Natural killer cell (primary cell): ENCODE measurements around the gene PIGZ. TPM values are rescaled to one million over a fixed set of nuclear protein-coding genes. Genes with fewer than 3 reads are reported as not detected.
A peak's percentile ranks its signal among the peaks of the same experiment; 100 is the strongest.

Experiments used
- ATAC-seq, 3 donors: fragments of 150-1000 bp in 2 of 3; fragments of 200-7000 bp in 1 of 3; cut with Tn5 transposase; 1 replicate in 1 of 3; 2 replicates in 2 of 3; pipeline ENCODE4 v1.10.0; 2021; ENCODE audit warnings: mild to moderate bottlenecking in 2 of 3, moderate library complexity in 2 of 3
- DNase-seq, 2 donors: peaks; one replicate each; pipeline versions ENCODE4 v3.0.0 to v3.0.0-alpha.2; 2013 to 2021; ENCODE audit warnings: mixed read lengths in 1 of 2
- H3K27ac ChIP-seq: one replicate; pipeline ENCODE4 v1.5.1; 2013; ENCODE audit warnings: mild to moderate bottlenecking, low read length
- H3K27me3 ChIP-seq: one replicate; pipeline ENCODE4 v1.6.1; 2013; ENCODE audit warnings: low read length; ENCODE audit not compliant: control insufficient read depth, insufficient read depth
- H3K36me3 ChIP-seq: one replicate; pipeline ENCODE4 v1.6.1; 2013; ENCODE audit warnings: low read length; ENCODE audit not compliant: control insufficient read depth, insufficient read depth
- H3K4me1 ChIP-seq: one replicate; pipeline ENCODE4 v1.6.1; 2013; ENCODE audit warnings: low read length; ENCODE audit not compliant: control insufficient read depth, insufficient read depth
- H3K4me3 ChIP-seq: one replicate; pipeline ENCODE4 v1.5.1; 2013; ENCODE audit warnings: low read length
- H3K9me3 ChIP-seq: one replicate; pipeline ENCODE4 v1.6.1; 2013; ENCODE audit warnings: low read length; ENCODE audit not compliant: control insufficient read depth, insufficient read depth
- H3K27ac Mint-ChIP-seq, 2 donors: one replicate each; pipeline ENCODE4 v1.8.0; 2022; ENCODE audit warnings: mild to moderate bottlenecking in 2 of 2, mixed read lengths in 2 of 2, moderate library complexity in 1 of 2
- H3K27me3 Mint-ChIP-seq, 2 donors: one replicate each; pipeline ENCODE4 v1.8.0; 2022; ENCODE audit warnings: low read depth in 2 of 2, mixed read lengths in 2 of 2
- H3K36me3 Mint-ChIP-seq: one replicate; pipeline ENCODE4 v1.8.0; 2022; ENCODE audit warnings: mixed read lengths
- H3K4me1 Mint-ChIP-seq, 2 donors: one replicate each; pipeline ENCODE4 v1.8.0; 2022; ENCODE audit warnings: mixed read lengths in 2 of 2
- H3K4me3 Mint-ChIP-seq: one replicate; pipeline ENCODE4 v1.8.0; 2022; ENCODE audit warnings: mild to moderate bottlenecking, moderate library complexity, mixed read lengths
- H3K9me3 Mint-ChIP-seq, 2 donors: one replicate each; pipeline ENCODE4 v1.8.0; 2022; ENCODE audit warnings: mixed read lengths in 2 of 2
- WGBS: methylation state at CpG from one replicate; pipeline ENCODE4 v1.1.7; 2013; ENCODE audit warnings: missing lambda C conversion rate; ENCODE audit not compliant: insufficient coverage; 5-methylcytosine and 5-hydroxymethylcytosine counted together
- intact Hi-C: fragments of 100-400 bp; cut with micrococcal nuclease; formaldehyde crosslinking; loops from one replicate; pipeline ENCODE4 v1.14.2; 2022
- total RNA-seq, 4 donors: library from RNA; stranded (reverse); fragments of 120-200 nt in 1 of 4; gene quantifications; one replicate each; pipeline versions ENCODE4 v1.2.3 to v1.2.4, GENCODE V29; 2013 to 2022
- TF ChIP-seq, protein P1 (sequence below): fragments of 200-600 bp; IDR thresholded peaks from one replicate; pipeline ENCODE4 v1.8.0; 2022; ENCODE audit warnings: antibody characterized with exemption

PIGZ gene
- total RNA-seq, 3 donors from 2014 or later (not counting 1 experiment from before 2014, with no cell fraction given): 2.2 to 2.3 (median 2.2) TPM

- intact Hi-C loops: no loop called here
- ATAC-seq: no peak
- no peak for DNase-seq
- peaks cover 5 to 7% of the 10 kb centered on the region in 2 donors for H3K4me1 Mint-ChIP-seq
- H3K4me3 Mint-ChIP-seq: no peak overlapping the region
- H3K27me3 ChIP-seq: peaks cover 2% of the 10 kb centered on the region
- TF ChIP-seq, protein P1, sequence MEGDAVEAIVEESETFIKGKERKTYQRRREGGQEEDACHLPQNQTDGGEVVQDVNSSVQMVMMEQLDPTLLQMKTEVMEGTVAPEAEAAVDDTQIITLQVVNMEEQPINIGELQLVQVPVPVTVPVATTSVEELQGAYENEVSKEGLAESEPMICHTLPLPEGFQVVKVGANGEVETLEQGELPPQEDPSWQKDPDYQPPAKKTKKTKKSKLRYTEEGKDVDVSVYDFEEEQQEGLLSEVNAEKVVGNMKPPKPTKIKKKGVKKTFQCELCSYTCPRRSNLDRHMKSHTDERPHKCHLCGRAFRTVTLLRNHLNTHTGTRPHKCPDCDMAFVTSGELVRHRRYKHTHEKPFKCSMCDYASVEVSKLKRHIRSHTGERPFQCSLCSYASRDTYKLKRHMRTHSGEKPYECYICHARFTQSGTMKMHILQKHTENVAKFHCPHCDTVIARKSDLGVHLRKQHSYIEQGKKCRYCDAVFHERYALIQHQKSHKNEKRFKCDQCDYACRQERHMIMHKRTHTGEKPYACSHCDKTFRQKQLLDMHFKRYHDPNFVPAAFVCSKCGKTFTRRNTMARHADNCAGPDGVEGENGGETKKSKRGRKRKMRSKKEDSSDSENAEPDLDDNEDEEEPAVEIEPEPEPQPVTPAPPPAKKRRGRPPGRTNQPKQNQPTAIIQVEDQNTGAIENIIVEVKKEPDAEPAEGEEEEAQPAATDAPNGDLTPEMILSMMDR: no peak
- no peak overlapping the region for H3K4me3 ChIP-seq
- peaks cover 0 to 4% of the 10 kb centered on the region in 2 donors for H3K9me3 Mint-ChIP-seq
- no peak overlapping the region for H3K27ac Mint-ChIP-seq
- no peaks in the 10 kb centered on the region for H3K36me3 Mint-ChIP-seq
- H3K36me3 ChIP-seq: no peaks in the 10 kb centered on the region
- WGBS: 67% methylated on average over 1 of the region's 1 CpG
- peaks cover 22 to 28% of the 10 kb centered on the region in 2 donors for H3K27me3 Mint-ChIP-seq
- H3K27ac ChIP-seq: no peak overlapping the region
- H3K4me1 ChIP-seq: peaks cover 5% of the 10 kb centered on the region
- H3K9me3 ChIP-seq: no peaks in the 10 kb centered on the region
Observed at GRCh38 chr3:196983186-196983585, 14.6 kb upstream of the PIGZ start.

DNA sequence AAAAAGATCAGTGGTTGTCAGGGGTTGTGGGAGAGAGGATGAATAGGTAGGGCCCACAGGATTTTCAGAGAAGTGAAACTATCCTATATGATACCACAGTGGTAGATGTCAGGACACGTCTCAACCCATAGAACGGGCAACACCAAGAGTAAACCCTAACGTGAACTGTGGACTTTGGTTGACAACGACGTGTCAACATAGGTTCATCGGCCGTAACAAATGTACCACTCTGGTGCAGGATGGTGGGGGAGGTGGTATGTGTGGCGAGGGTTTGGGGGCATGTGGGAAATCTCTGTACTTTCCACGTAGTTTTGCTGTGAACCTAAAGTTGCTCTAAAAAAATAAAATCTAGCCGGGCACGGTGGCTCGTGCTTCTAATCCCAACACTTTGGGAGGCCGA lies 13.0 kb upstream of the PIGZ start:
- no peaks in the 10 kb centered on the region for H3K9me3 ChIP-seq
- H3K27ac Mint-ChIP-seq: no peak overlapping the region
- intact Hi-C loops: no loop called here
- no peaks in the 10 kb centered on the region for H3K36me3 ChIP-seq
- 84% methylated on average over 13 of the region's 13 CpGs for WGBS
- no peaks in the 10 kb centered on the region for H3K36me3 Mint-ChIP-seq
- no peak overlapping the region for H3K4me3 Mint-ChIP-seq
- H3K27me3 Mint-ChIP-seq: peaks cover 22 to 28% of the 10 kb centered on the region in 2 donors
- TF ChIP-seq, protein P1: no peak
- DNase-seq (no peak), ATAC-seq (no peak)
- H3K9me3 Mint-ChIP-seq: peaks cover 0 to 4% of the 10 kb centered on the region in 2 donors
- peaks cover 2% of the 10 kb centered on the region for H3K27me3 ChIP-seq
- peaks cover 5% of the 10 kb centered on the region for H3K4me1 ChIP-seq
- H3K4me3 ChIP-seq: no peak overlapping the region
- H3K4me1 Mint-ChIP-seq: peaks cover 5 to 7% of the 10 kb centered on the region in 2 donors
- H3K27ac ChIP-seq: no peak overlapping the region

DNA sequence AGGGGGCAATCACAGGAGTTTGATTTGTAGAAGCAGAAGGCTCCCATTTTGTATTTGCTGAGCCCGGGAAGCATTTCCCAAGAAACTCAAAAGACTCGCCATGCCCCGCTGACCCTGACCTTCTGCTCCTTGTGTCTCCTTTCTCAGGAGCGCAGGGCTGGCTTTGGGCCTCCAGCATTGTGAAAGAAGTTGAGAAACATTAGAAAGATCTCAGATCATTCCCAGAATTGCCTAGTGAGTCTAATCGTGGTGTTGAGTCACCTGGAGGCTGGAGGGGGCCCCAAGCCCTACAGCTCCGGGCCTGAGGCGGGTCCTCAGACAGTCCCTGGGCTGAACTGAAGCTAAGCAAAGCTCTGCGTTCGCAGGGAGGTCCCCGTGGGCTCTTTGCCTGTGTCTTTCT lies 10.9 kb upstream of the PIGZ start:
- Mint-ChIP-seq H3K9me3 (peaks cover 0 to 4% of the 10 kb centered on the region in 2 donors), H3K4me3 (no peak overlapping the region), H3K27ac (no peak overlapping the region), H3K27me3 (peaks cover 17 to 22% of the 10 kb centered on the region in 2 donors), H3K36me3 (no peaks in the 10 kb centered on the region), H3K4me1 (peaks cover 5 to 7% of the 10 kb centered on the region in 2 donors)
- H3K9me3 ChIP-seq: no peaks in the 10 kb centered on the region
- 91% methylated on average over 10 of the region's 10 CpGs for WGBS
- peaks cover 2% of the 10 kb centered on the region for H3K27me3 ChIP-seq
- H3K27ac ChIP-seq: no peak overlapping the region
- H3K4me1 ChIP-seq: peaks cover 5% of the 10 kb centered on the region
- no peak for ATAC-seq
- no peaks in the 10 kb centered on the region for H3K36me3 ChIP-seq
- DNase-seq: no peak
- no peak overlapping the region for H3K4me3 ChIP-seq
- TF ChIP-seq, protein P1: no peak
- intact Hi-C loops: no loop called here

GRCh38 chr3:196976941-196977340 lies 8.3 kb upstream of the PIGZ start:
- Mint-ChIP-seq H3K27me3 (peaks cover 7 to 12% of the 10 kb centered on the region in 2 donors), H3K36me3 (no peaks in the 10 kb centered on the region), H3K9me3 (no peaks in the 10 kb centered on the region), H3K4me3 (no peak overlapping the region), H3K27ac (no peak overlapping the region), H3K4me1 (peaks cover 5 to 7% of the 10 kb centered on the region in 2 donors)
- DNase-seq (peak in 1 of 2 donors; percentile 11), ATAC-seq (no peak)
- Histone ChIP-seq H3K4me3 (no peak overlapping the region), H3K27me3 (peaks cover 2% of the 10 kb centered on the region), H3K9me3 (no peaks in the 10 kb centered on the region), H3K36me3 (no peaks in the 10 kb centered on the region), H3K27ac (no peak overlapping the region), H3K4me1 (peaks cover 5% of the 10 kb centered on the region)
- 92% methylated on average over 11 of the region's 11 CpGs for WGBS
- intact Hi-C loops: no loop called here
- TF ChIP-seq, protein P1: no peak
